Stimulated activated CD4-positive, alpha-beta T cell treated with anti-CD3 and anti-CD28 coated beads, Interleukin-4, amount 100 ng/mL, for 24 hours (primary cell): ENCODE measurements around the gene GNS.

Experiments used
- DNase-seq: peaks from one replicate; pipeline ENCODE4 v3.0.0-alpha.2; 2020

Gene GNS

DNA sequence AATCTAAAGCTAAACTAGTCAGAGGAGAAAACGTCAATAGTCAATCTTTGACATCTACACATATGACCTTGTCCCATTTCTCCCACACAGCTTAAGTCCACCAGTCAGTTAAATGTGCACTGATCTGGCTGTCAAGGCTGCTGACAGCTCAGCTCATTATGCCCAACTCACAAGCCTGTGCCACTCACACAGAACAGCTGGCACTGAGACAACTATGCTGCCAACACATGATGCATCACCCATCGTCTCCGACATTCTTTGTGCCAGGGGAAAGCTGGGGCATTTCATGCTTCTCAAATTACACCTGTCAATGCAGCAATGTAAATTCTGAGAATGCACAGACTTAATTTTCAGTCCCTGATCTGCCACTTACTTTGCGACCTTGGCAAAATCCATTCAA is 25.3 kb downstream of the GNS start:
- no peak for DNase-seq

- no peak for DNase-seq
These were observed 27.5 kb downstream of the GNS start for GRCh38 chr12:64731683-64732082.

GRCh38 chr12:64730588-64730969 is 28.6 kb downstream of the GNS start:
- no peak for DNase-seq

- DNase-seq = no peak
These were observed 29.2 kb downstream of the GNS start for GRCh38 chr12:64729909-64730587.

GRCh38 chr12:64724201-64724745 is 34.9 kb downstream of the GNS start:
- DNase-seq = no peak

GRCh38 chr12:64723630-64724029 is 35.6 kb downstream of the GNS start:
- no peak for DNase-seq

DNA sequence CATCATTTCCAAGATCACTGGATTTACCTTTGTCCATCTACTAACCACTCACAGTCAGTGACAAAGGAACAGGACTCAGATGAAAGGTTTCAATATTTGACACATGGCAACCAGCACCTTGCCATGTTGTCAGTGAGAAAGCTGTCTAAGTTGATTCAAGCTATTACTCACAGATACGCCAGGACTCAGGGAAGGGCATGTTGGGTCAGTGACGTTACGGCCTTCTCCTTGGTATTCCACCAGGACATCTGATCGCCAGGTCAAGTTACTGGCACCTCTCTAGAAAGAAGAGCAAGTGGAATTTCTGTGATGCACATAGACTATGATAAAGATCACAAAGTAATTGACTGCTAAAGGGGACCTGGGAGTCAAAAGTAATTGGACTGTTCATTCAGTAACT is 36.4 kb downstream of the GNS start:
- no peak for DNase-seq

DNA sequence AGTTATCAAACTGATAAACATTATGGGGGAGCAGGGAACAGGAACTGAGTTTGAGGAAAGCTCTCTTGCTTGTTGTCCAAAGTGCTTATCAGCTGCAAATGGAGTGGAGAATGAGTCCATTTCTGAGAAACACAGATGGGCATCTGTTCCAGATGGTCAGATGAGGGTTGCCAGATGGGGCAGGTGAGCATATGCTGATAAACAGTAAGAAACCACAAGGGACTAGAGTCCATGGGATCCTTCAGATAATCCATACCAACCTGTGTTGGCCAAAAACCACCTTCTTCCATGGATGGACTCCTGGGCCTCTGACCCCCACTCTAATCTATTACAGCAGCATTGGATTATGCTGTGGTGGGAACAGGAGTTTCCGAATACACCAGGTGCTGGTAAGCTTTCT is 38.3 kb downstream of the GNS start:
- no peak for DNase-seq

GRCh38 chr12:64718649-64719048 is 40.6 kb downstream of the GNS start:
- DNase-seq = no peak

- DNase-seq = no peak
These were observed 42.3 kb downstream of the GNS start for GRCh38 chr12:64716839-64717455.

GRCh38 chr12:64716371-64716770 is 42.8 kb downstream of the GNS start:
- DNase-seq = no peak

DNA sequence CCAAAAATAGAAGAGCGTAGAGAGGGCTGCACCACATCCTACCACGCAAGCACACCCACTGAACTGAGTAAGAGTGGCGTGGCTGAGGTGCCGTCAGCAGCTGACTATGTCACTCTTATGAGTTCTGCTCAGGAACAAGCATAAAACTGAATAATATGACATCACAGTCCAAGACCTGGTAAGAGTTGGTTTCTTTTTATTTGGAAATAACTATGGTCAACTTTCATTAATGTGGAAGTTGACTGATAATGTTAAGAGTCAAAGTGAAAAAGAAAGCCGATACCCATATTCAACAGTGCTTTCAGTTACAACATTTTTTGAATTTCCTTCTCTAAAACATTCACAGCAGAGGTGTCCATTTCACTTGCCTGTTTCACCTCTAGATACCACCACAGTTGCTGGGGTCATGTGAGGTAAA is 44.6 kb downstream of the GNS start:
- DNase-seq = no peak

- DNase-seq = no peak
These were observed 45.8 kb downstream of the GNS start for GRCh38 chr12:64713376-64713775.

DNA sequence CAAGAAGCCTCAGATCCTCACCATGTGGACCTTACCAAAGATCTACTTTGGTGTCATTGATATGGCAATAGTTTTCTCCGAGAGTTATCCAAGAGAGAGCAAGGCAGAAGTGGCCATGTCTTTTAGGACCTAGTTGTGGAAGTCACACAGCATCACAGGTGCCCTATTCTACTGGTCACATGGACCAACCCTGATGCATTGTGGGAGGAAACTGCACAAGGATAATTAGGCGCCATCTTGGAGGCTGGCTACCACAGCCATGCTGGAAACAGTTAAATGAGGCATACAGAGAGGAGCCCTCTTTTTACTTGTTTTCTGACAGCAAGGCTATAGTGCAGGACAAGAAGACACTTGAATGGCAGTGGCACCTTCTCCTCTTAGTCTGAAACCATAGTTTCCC is 49.8 kb downstream of the GNS start:
- no peak for DNase-seq

DNA sequence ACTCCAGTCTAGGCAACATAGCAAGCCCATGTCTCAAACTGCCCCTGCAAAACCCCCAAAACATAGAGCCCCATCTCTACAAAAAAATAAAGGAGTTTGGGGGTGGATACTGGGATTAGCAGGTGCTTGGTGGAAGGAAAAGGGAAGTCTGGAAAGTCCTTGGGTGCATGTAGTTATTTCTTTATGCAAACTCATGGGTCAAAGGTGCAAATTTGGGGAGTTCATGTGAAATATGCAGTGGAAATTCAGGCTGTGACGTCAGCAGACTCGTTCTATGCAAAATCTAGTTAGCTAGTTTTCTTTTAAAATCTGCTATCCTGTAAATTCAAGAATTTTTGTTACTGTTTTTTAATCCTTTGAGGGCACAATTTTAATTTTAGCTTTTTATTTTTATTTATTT is 51.3 kb downstream of the GNS start:
- DNase-seq = no peak

GRCh38 chr12:64707362-64707761 is 51.8 kb downstream of the GNS start:
- DNase-seq = no peak

- no peak for DNase-seq
These were observed 52.3 kb downstream of the GNS start for GRCh38 chr12:64706857-64707256.

GRCh38 chr12:64706306-64706705 is 52.9 kb downstream of the GNS start:
- no peak for DNase-seq

DNA sequence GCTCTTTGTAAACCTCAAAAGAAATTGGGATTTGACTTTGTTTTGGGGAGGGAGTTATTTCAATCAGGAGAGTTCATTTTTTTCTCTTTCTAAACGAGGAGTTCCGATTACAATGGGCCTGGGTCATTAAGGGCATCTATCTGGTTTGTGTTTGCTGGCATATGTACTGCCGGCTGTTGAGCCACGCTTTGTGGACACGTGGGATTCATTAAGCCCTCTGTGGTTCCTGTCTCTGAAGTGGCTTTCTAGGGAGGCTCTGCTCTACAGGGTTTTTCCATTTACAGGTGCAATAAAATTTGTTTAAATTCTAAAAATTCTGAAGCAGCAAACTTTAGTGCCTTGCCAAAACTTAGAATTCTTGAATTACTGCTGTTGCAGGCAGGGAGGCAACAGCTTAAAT is 57.9 kb downstream of the GNS start:
- DNase-seq = no peak

- no peak for DNase-seq
These were observed 58.7 kb downstream of the GNS start for GRCh38 chr12:64700532-64700931.

GRCh38 chr12:64699504-64700115 is 59.6 kb downstream of the GNS start:
- no peak for DNase-seq

GRCh38 chr12:64696080-64696741 is 63.0 kb downstream of the GNS start:
- DNase-seq = no peak

DNA sequence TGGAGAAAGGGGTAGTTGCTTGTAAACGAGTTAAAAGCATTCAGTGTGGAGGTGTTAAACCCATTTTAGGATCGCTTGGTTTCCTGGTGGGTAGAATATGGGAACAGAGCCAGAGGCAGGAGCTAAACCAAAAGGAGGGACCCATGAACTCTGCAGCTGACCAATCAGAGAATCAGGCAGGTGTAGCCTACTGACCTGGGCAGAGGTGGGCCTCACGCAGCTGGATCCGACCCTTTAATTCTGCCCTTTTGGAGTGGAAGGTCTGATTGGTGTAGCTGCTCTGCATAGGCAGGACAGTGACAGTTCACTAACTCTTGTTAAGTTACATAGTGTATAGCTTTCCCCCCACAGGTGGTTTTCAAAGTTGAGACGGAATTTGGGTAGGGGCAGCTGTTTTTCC is 63.7 kb downstream of the GNS start:
- no peak for DNase-seq
